DOHH2 (cell line): ENCODE data around the gene CFAP74.

Source experiments
- H3F3A ChIP-seq: fragments of 200-600 bp; sonication (generic), shearing (Covaris generic); 2 replicates; pipeline ENCODE4 v1.6.0; 2016; ENCODE audit warnings: antibody characterized with exemption, mild to moderate bottlenecking; ENCODE audit not compliant: control insufficient read depth, insufficient read depth
- H3K27ac ChIP-seq: fragments of 200-600 bp; sonication (generic); 2 replicates; pipeline ENCODE4 v1.5.1; 2014; ENCODE audit warnings: low read depth, mild to moderate bottlenecking, low read length, moderate library complexity
- H3K27me3 ChIP-seq: fragments of 200-600 bp; sonication (generic); 2 replicates; pipeline ENCODE4 v1.6.1; 2014; ENCODE audit warnings: mild to moderate bottlenecking, low read length, mixed read lengths; ENCODE audit not compliant: control insufficient read depth
- H3K36me3 ChIP-seq: fragments of 200-600 bp; sonication (generic); 2 replicates; pipeline ENCODE4 v1.6.1; 2014; ENCODE audit warnings: mild to moderate bottlenecking, low read length, moderate library complexity, mixed read lengths; ENCODE audit not compliant: control insufficient read depth
- H3K4me1 ChIP-seq: fragments of 200-600 bp; sonication (generic); 2 replicates; pipeline ENCODE4 v1.6.1; 2014; ENCODE audit warnings: mild to moderate bottlenecking, low read length, mixed read lengths; ENCODE audit not compliant: control insufficient read depth
- H3K4me2 ChIP-seq: fragments of 200-600 bp; sonication (generic); 2 replicates; pipeline ENCODE4 v1.6.0; 2014; ENCODE audit warnings: mild to moderate bottlenecking, low read length, moderate library complexity
- H3K4me3 ChIP-seq: fragments of 200-600 bp; sonication (generic); 2 replicates; pipeline ENCODE4 v1.5.1; 2014; ENCODE audit warnings: mild to moderate bottlenecking, low read length, mixed read lengths
- H3K79me2 ChIP-seq: fragments of 200-600 bp; sonication (generic); 2 replicates; pipeline ENCODE4 v1.6.1; 2014; ENCODE audit warnings: mild to moderate bottlenecking, low read length, mixed read lengths; ENCODE audit not compliant: control insufficient read depth
- H3K9me2 ChIP-seq: fragments of 200-600 bp; sonication (generic); replicated peaks from 2 replicates; pipeline ENCODE4 v1.6.1; 2014; ENCODE audit warnings: mild to moderate bottlenecking, low read length, mixed read lengths; ENCODE audit not compliant: control insufficient read depth
- H3K9me3 ChIP-seq: fragments of 200-600 bp; sonication (generic); 2 replicates; pipeline ENCODE4 v1.6.1; 2014; ENCODE audit warnings: antibody characterized with exemption, low read length, mixed read lengths; ENCODE audit not compliant: control insufficient read depth, insufficient read depth
- H4K20me1 ChIP-seq: fragments of 200-600 bp; sonication (generic); 2 replicates; pipeline ENCODE4 v1.6.0; 2014; ENCODE audit warnings: low read depth, mild to moderate bottlenecking, antibody characterized with exemption, low read length, moderate library complexity; ENCODE audit not compliant: control insufficient read depth, insufficient read depth
- EZH2phosphoT487 ChIP-seq: fragments of 200-600 bp; sonication (generic); IDR thresholded peaks from 2 replicates; pipeline ENCODE4 v1.6.1; 2017; ENCODE audit warnings: borderline replicate concordance, mild to moderate bottlenecking, antibody characterized with exemption, low read length, moderate library complexity, mixed read lengths
- TF ChIP-seq, protein P1 (sequence below): fragments of 200-600 bp; sonication (generic); IDR thresholded peaks from one replicate; pipeline ENCODE4 v1.5.1; 2014; ENCODE audit warnings: antibody characterized with exemption, mild to moderate bottlenecking, low read depth, low read length; ENCODE audit not compliant: poor library complexity, severe bottlenecking

The CFAP74 gene

DNA sequence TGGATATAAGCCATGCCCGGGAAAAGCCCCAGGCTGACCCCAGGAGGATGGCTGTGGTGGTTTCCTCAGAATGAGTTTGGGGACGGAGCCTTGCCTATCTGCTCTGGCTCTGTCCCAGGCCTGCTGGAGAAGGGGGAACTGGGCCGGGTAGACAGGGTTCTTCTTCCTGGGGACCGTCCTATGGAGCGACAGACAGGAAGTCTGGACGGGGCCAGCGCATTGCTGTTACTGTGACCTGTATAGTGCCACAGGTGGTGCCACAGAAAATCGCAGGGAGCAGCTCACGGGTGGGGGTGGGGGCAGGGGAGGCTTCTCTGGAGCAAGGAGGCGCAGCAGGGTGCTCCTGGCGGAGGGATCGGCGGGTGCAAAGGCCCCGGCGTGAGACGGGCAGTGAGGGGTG is 36.4 kb downstream of the CFAP74 start:
- H3K27me3 ChIP-seq, result no peaks in the 10 kb centered on the region
- H3K4me2 ChIP-seq, result no peak overlapping the region
- H3K36me3 ChIP-seq, result no peaks in the 10 kb centered on the region

DNA sequence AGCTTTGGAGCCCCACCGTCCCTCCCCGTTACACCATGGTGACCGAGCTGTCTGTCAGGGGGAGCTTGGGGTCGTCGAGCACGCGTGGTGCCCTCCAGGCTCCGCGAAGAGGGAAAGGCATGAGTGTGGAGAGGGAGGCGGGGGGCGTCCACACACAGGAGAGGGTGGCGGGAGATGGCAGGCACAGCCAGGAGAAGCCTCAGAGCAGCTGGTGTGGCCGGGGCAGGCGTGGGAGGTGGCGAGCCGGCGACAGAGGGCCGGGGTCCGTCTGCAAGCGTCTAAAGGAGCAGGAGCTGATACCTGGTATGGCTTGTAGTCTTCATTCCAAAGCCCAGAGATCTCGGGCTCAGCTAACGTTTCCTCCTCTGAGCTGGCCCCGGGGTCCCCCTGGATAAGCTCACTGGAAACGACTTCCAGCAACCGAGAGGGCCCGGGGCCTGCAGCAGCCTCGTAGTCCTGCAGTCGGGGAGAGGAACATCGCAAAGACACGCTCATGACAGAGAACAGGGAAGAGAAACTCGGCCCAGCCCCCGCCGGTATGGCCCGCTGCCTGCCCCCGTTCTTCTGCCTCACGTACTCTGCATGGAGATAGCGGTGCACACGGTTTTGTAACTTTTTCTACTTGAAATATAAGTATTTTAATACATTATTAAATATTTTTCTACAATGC is 37.4 kb downstream of the CFAP74 start:
- Histone ChIP-seq H3K36me3 (no peaks in the 10 kb centered on the region), H3K27me3 (no peaks in the 10 kb centered on the region)

More for the DNA sequence above, 36.4 kb downstream of the CFAP74 start:
- no peaks in the 10 kb centered on the region for H3K9me2 ChIP-seq
- no peaks in the 10 kb centered on the region for H3K79me2 ChIP-seq
- H3F3A ChIP-seq, result no peaks in the 10 kb centered on the region
- no peaks in the 10 kb centered on the region for H3K4me1 ChIP-seq
- H4K20me1 ChIP-seq, result no peaks in the 10 kb centered on the region
- H3K27ac ChIP-seq, result no peak overlapping the region
- H3K9me3 ChIP-seq, result peaks cover 18% of the 10 kb centered on the region; the same call in 1 of the 2 replicates
- TF ChIP-seq EZH2phosphoT487, result no peak
- TF ChIP-seq, protein P1, sequence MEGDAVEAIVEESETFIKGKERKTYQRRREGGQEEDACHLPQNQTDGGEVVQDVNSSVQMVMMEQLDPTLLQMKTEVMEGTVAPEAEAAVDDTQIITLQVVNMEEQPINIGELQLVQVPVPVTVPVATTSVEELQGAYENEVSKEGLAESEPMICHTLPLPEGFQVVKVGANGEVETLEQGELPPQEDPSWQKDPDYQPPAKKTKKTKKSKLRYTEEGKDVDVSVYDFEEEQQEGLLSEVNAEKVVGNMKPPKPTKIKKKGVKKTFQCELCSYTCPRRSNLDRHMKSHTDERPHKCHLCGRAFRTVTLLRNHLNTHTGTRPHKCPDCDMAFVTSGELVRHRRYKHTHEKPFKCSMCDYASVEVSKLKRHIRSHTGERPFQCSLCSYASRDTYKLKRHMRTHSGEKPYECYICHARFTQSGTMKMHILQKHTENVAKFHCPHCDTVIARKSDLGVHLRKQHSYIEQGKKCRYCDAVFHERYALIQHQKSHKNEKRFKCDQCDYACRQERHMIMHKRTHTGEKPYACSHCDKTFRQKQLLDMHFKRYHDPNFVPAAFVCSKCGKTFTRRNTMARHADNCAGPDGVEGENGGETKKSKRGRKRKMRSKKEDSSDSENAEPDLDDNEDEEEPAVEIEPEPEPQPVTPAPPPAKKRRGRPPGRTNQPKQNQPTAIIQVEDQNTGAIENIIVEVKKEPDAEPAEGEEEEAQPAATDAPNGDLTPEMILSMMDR, result no peak
- no peak overlapping the region for H3K4me3 ChIP-seq

DNA sequence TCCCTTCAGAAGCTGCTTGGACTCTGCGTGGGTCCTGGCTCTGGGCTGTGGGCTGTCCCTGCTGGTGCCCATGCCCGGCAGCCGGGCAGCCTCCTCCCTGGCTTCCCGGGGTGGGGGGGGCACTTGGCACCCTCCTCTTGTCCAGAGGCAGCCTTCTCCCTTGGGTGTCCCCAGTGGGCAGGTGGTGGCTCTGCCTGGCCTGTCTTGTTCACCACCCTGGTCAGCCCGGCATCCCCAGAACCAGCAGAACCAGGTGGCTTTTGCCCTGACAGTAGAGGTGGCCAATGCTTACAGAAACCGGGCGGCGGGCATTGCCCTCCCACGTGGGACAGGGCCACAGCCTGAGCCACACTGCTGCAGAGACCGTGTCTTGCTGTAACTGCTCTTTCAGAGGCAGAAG is 38.0 kb downstream of the CFAP74 start:
- Histone ChIP-seq H3K9me2 (no peaks in the 10 kb centered on the region), H3K79me2 (no peaks in the 10 kb centered on the region), H3K9me3 (peaks cover 11% of the 10 kb centered on the region; the same call in 1 of the 2 replicates), H3F3A (no peaks in the 10 kb centered on the region), H3K36me3 (no peaks in the 10 kb centered on the region), H3K27me3 (no peaks in the 10 kb centered on the region), H3K4me1 (no peaks in the 10 kb centered on the region), H3K27ac (no peak overlapping the region), H3K4me2 (no peak overlapping the region), H3K4me3 (no peak overlapping the region), H4K20me1 (no peaks in the 10 kb centered on the region)
- TF ChIP-seq, protein P1, result no peak
- TF ChIP-seq EZH2phosphoT487, result no peak

More for the DNA sequence above, 37.4 kb downstream of the CFAP74 start:
- H4K20me1 ChIP-seq, result no peaks in the 10 kb centered on the region
- no peak overlapping the region for H3K4me2 ChIP-seq
- no peaks in the 10 kb centered on the region for H3K9me2 ChIP-seq
- H3K79me2 ChIP-seq, result no peaks in the 10 kb centered on the region
- TF ChIP-seq, protein P1, result no peak
- no peak for TF ChIP-seq EZH2phosphoT487
- no peaks in the 10 kb centered on the region for H3F3A ChIP-seq
- H3K4me3 ChIP-seq, result no peak overlapping the region
- H3K27ac ChIP-seq, result no peak overlapping the region
- no peaks in the 10 kb centered on the region for H3K4me1 ChIP-seq
- H3K9me3 ChIP-seq, result peaks cover 17% of the 10 kb centered on the region; the same call in 1 of the 2 replicates
